Amniotic epithelial cell (primary cell): ENCODE measurements around the gene SLC22A17.
"Not testable (repeated sequence)": the region's sequence is repeated elsewhere in the genome, so short reads cannot be mapped to it uniquely, and the experiment has no call there.

Experiments
- DNase-seq: peaks from one replicate; pipeline ENCODE4 v3.0.0-alpha.2; 2010; ENCODE audit warnings: low read depth

The SLC22A17 gene

GRCh38 chr14:23352506-23353432 lies at the start of gene SLC22A17:
SLC22A17 (minus strand) TSS chr14:23352887.
- DNase-seq = peak; percentile 85

GRCh38 chr14:23401291-23401690 lies 48.6 kb upstream of the SLC22A17 start:
- DNase-seq = peak; percentile 23

- DNase-seq = not testable (repeated sequence)
Observed at GRCh38 chr14:23400496-23401149, 47.9 kb upstream of the SLC22A17 start.

DNA sequence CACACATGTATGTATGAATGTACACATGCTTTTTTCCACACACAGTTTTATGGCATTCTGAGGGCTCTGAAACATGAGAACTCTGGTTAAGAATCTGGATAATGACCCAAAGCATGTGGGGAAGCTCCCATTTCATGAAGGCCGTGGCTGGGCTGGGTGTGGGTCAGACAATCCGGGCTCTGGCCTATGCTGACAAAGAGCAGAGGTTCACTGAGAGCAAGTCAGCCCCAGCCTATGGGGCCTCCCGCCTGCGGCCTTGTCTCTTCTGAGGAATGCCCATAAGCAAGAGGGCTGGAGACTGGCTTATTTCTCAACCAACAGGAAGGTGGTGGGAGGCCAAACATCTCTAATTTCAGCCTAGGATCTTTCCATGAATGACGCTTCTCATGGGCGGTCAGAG lies 46.9 kb upstream of the SLC22A17 start:
- peak; percentile 47 for DNase-seq

- no peak for DNase-seq
Observed at GRCh38 chr14:23399136-23399535, 46.4 kb upstream of the SLC22A17 start.

DNA sequence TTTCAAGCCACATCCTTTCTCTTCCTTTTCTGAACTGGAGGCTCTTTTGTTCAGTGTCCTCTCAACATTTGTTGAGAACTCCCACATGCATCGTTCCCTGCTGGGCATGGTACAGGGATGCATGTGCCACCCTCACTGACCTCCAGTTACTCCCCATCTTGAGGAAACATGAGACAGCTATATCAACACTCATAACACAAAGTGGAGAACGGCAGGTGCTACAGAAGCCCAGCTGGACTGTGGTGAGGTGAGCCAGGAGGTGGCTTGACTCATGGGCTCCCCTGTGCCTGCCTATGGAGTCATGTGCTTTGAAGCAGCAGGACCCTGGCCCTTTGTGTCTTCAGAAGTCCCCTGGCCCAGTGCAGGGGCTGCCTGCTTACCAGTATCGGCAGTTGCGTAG lies 45.7 kb upstream of the SLC22A17 start:
- no peak for DNase-seq

- no peak for DNase-seq
Observed at GRCh38 chr14:23396781-23397407, 44.2 kb upstream of the SLC22A17 start.

DNA sequence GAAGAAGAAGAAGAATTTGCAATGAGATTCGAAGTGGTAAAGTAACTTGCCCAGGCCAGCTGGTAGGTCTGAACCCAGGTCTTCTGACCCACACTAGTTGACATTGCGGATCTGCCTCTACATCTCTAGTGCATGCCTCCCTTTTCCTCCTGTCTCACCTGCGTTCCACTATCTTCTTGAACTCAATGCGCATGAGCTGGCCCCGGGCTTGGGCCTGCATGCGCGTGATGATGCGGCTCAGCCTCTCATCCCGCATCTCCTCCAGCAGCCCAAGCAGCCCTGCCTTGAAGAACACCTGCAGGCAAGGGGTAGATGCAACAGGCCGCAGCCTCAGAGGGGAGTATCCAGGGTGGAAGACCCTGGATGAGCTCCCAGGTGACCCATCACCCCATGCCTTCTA lies 43.4 kb upstream of the SLC22A17 start:
- DNase-seq = no peak

- DNase-seq = no peak
Observed at GRCh38 chr14:23392613-23393012, 39.9 kb upstream of the SLC22A17 start.

- not testable (repeated sequence) for DNase-seq
Observed at GRCh38 chr14:23389871-23390270, 37.2 kb upstream of the SLC22A17 start.

- DNase-seq = no peak
Observed at GRCh38 chr14:23389396-23389795, 36.7 kb upstream of the SLC22A17 start.

DNA sequence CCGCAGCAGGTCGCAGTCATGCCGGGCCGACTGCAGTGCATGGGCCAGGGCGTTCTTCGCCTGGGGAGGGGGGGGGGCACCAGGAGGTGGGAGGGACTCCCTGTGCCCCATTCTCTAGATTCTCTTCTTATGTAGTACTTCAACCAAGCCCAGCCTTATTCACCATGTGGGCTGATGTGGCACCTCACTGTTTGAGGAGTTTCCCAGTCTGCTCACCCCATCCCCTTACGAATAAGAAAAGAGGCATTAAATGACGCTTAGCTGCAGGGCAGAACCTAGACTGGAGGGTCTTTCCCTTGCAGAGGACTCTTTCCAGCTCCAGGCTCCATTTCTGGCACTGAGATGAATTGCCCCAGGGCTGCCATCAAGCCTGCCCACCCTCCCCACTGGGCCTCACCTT lies 36.3 kb upstream of the SLC22A17 start:
- no peak for DNase-seq

- DNase-seq = no peak
Observed at GRCh38 chr14:23387916-23388882, 35.5 kb upstream of the SLC22A17 start.

DNA sequence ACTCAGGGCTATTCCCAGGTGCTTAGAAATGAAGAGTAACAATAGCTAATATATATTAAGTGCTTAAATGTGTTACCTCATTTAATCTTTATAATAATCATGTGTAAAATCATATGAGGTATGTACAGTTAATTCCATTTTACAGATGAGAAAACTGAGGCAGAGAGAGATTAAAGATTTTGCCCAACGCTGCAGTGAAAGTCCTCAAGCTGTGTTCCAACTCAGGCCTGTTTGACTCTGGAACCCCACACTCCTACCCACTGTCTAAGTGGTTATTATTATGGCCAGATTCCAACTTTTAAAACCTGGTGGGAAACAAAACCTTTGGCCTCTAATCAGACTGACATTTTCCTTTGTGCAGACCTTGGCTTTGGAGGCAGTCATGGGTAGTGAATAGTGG lies 34.3 kb upstream of the SLC22A17 start:
- no peak for DNase-seq

GRCh38 chr14:23386266-23386657 lies 33.6 kb upstream of the SLC22A17 start:
- not testable (repeated sequence) for DNase-seq

GRCh38 chr14:23385642-23386265 lies 33.1 kb upstream of the SLC22A17 start:
- no peak for DNase-seq

DNA sequence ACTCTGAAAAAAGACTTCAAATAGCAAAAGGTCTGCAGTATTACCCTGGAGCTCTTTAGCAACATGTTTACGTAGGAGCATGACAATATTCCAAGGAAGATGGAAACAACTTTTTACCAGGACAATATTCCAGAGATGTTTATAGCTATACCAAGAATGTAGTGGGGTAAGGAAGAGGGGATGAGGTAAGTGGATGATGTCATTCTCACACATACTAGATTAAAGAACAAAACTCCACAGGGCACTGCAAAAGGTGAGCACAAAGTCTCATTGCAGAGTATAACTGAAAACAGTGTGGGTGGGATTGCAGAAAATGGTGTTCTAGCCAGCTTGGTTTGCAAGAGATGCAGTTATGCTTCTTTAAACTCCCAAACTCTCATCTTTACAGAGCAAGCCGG lies 32.6 kb upstream of the SLC22A17 start:
- no peak for DNase-seq

- no peak for DNase-seq
Observed at GRCh38 chr14:23384364-23385080, 31.8 kb upstream of the SLC22A17 start.

GRCh38 chr14:23382731-23383440 lies 30.2 kb upstream of the SLC22A17 start:
- DNase-seq = no peak

DNA sequence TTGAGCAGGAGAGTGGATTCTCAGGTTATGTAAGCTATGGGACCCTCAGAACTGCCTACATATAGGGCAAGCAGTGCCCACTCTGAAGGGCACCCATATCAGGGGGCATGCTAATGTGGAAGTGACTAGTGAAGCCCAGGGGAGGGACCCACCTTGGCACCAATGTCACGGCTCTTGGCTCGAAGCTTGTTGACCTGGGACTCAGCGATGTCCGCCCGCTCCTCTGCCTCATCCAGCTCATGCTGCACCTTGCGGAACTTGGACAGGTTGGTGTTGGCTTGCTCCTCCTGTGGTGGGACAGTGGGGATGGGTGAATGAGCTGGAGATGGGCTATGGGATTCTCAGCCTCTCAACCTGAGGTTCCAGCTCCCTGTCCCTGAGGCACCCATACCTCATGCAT lies 29.6 kb upstream of the SLC22A17 start:
- no peak for DNase-seq
